OCI-LY7 (cell line): ENCODE results near the gene DBR1. TPM values are rescaled to one million over a fixed set of nuclear protein-coding genes. Genes with fewer than 3 reads are reported as not detected.

ENCODE experiments used
- BruUV-seq: library from RNA; stranded (reverse); fragments of 400-500 nt; replicated peaks from 2 replicates; lab custom pipeline; 2021; lab: Mats Ljungman, UMichigan
- CTCF ChIA-PET: fragments of 300-600 bp; sonication (Branson Sonifier 250); formaldehyde crosslinking; loops from one replicate; lab custom pipeline; 2022; ENCODE audit warnings: antibody characterized with exemption; ENCODE audit not compliant: unreplicated experiment; lab: Charles Lee
- POLR2A ChIA-PET: fragments of 300-600 bp; sonication (Branson Sonifier 250); formaldehyde crosslinking; loops from one replicate; lab custom pipeline; 2022; ENCODE audit warnings: antibody characterized with exemption; lab: Charles Lee
- DNase-seq: peaks from one replicate; pipeline ENCODE4 v3.0.0-alpha.2; 2015; ENCODE audit warnings: low spot score
- H2AFZ ChIP-seq: fragments of 200-600 bp; sonication (generic), shearing (Covaris generic); 2 replicates; pipeline ENCODE4 v1.6.1; 2014; ENCODE audit warnings: mild to moderate bottlenecking, antibody characterized with exemption, low read length, moderate library complexity
- H3K27ac ChIP-seq: fragments of 200-600 bp; sonication (generic); 2 replicates; pipeline ENCODE4 v1.5.1; 2014; ENCODE audit warnings: mixed run types, low read depth, mild to moderate bottlenecking, moderate library complexity, low read length, inconsistent platforms; ENCODE audit not compliant: poor library complexity, severe bottlenecking
- H3K36me3 ChIP-seq: fragments of 200-600 bp; sonication (generic); 2 replicates; pipeline ENCODE4 v1.6.1; 2014; ENCODE audit warnings: mild to moderate bottlenecking, antibody characterized with exemption, low read length, moderate library complexity, mixed read lengths; ENCODE audit not compliant: insufficient read depth
- H3K4me1 ChIP-seq: fragments of 200-600 bp; sonication (generic); 2 replicates; pipeline ENCODE4 v1.5.1; 2014; ENCODE audit warnings: mild to moderate bottlenecking, low read length; ENCODE audit not compliant: insufficient read depth, poor library complexity, severe bottlenecking
- H3K4me2 ChIP-seq: fragments of 200-600 bp; sonication (generic); 2 replicates; pipeline ENCODE4 v1.6.1; 2014; ENCODE audit warnings: mild to moderate bottlenecking, low read length
- H3K4me3 ChIP-seq: fragments of 200-600 bp; sonication (generic); 2 replicates; pipeline ENCODE4 v1.5.1; 2014; ENCODE audit warnings: mild to moderate bottlenecking, low read depth, low read length; ENCODE audit not compliant: poor library complexity, severe bottlenecking
- H3K79me2 ChIP-seq: fragments of 200-600 bp; sonication (generic); 2 replicates; pipeline ENCODE4 v1.6.1; 2016; ENCODE audit warnings: low read depth, mild to moderate bottlenecking, low read length, moderate library complexity, mixed read lengths; ENCODE audit not compliant: insufficient read depth
- H3K9me2 ChIP-seq: fragments of 200-600 bp; sonication (generic); 2 replicates; pipeline ENCODE4 v1.6.1; 2016; ENCODE audit warnings: mild to moderate bottlenecking, low read length, mixed read lengths; ENCODE audit not compliant: insufficient read depth
- H3K9me3 ChIP-seq: fragments of 200-600 bp; sonication (generic); 2 replicates; pipeline ENCODE4 v1.6.1; 2014; ENCODE audit warnings: mild to moderate bottlenecking, mixed run types, low read length, mixed read lengths
- H4K20me1 ChIP-seq: fragments of 200-600 bp; sonication (generic); 2 replicates; pipeline ENCODE4 v1.6.1; 2014; ENCODE audit warnings: mild to moderate bottlenecking, antibody characterized with exemption, low read length, moderate library complexity, mixed read lengths; ENCODE audit not compliant: insufficient read depth
- CTCF ChIP-seq: fragments of 200-600 bp; sonication (generic); conservative IDR thresholded peaks from 2 replicates; pipeline ENCODE4 v1.5.1; 2014; ENCODE audit warnings: mild to moderate bottlenecking, antibody characterized with exemption, low read length, moderate library complexity, mixed read lengths
- EZH2phosphoT487 ChIP-seq: fragments of 200-600 bp; sonication (generic); IDR thresholded peaks from 2 replicates; pipeline ENCODE4 v1.6.1; 2018; ENCODE audit warnings: low read depth, borderline replicate concordance, mild to moderate bottlenecking, mixed run types, antibody characterized with exemption, low read length, moderate library complexity, mixed read lengths
- intact Hi-C: fragments of 100-400 bp; cut with micrococcal nuclease; formaldehyde crosslinking; loops from one replicate; pipeline ENCODE4 v1.10.0; 2022; ENCODE audit not compliant: unreplicated experiment
- total RNA-seq, 2 experiments: library from RNA; depleted of rRNA in 1 of 2; stranded (reverse); fragments of >200 nt in 1 of 2; shearing (Covaris generic) in 1 of 2; gene quantifications; 2 replicates each; pipeline ENCODE4 v1.2.3, GENCODE V29; 2014 to 2022

DBR1 gene
- total RNA-seq, 2 experiments from 2014 or later, result 13.6 to 22.7 TPM

GRCh38 chr3:138136201-138136600 lies 38.5 kb downstream of the DBR1 start:
- H3K79me2 ChIP-seq, result no peaks in the 10 kb centered on the region
- TF ChIP-seq CTCF (no peak), EZH2phosphoT487 (no peak)
- POLR2A ChIA-PET, result no interaction called here
- no peak overlapping the region for H3K27ac ChIP-seq
- no peak overlapping the region for H3K4me3 ChIP-seq
- no peak overlapping the region for H3K4me2 ChIP-seq
- DNase-seq, result no peak
- no peaks in the 10 kb centered on the region for H3K9me3 ChIP-seq
- H3K4me1 ChIP-seq, result no peaks in the 10 kb centered on the region
- BruUV-seq, result no TSS peak
- no peaks in the 10 kb centered on the region for H3K36me3 ChIP-seq
- H2AFZ ChIP-seq, result no peak overlapping the region
- no peaks in the 10 kb centered on the region for H4K20me1 ChIP-seq
- CTCF ChIA-PET, result no interaction called here
- no peaks in the 10 kb centered on the region for H3K9me2 ChIP-seq
- intact Hi-C loops, result no loop called here

- ChIA-PET POLR2A (no interaction called here), CTCF (no interaction called here)
These were observed 38.9 kb downstream of the DBR1 start for GRCh38 chr3:138135833-138136194.

More at GRCh38 chr3:138135833-138136194, 38.9 kb downstream of the DBR1 start:
- H3K4me2 ChIP-seq, result no peak overlapping the region
- no peaks in the 10 kb centered on the region for H3K4me1 ChIP-seq
- no peaks in the 10 kb centered on the region for H3K9me2 ChIP-seq
- H2AFZ ChIP-seq, result no peak overlapping the region
- H4K20me1 ChIP-seq, result no peaks in the 10 kb centered on the region
- no peak overlapping the region for H3K27ac ChIP-seq
- H3K36me3 ChIP-seq, result no peaks in the 10 kb centered on the region
- no peak for DNase-seq
- H3K79me2 ChIP-seq, result no peaks in the 10 kb centered on the region
- no peak overlapping the region for H3K4me3 ChIP-seq
- BruUV-seq, result no TSS peak
- intact Hi-C loops, result no loop called here
- no peak for TF ChIP-seq CTCF
- TF ChIP-seq EZH2phosphoT487, result no peak
- no peaks in the 10 kb centered on the region for H3K9me3 ChIP-seq
